ENCODE data around the gene ZNRF4. TPM values are rescaled to one million over a fixed set of nuclear protein-coding genes. Genes with fewer than 3 reads are reported as not detected.

Gene ZNRF4
- total and polyA plus RNA-seq, 10 of the 15 experiments (the other 5 are each of a cell fraction or from before 2014, with no cell fraction given): not detected

- TF ChIP-seq SMAD1 (IDR thresholded peaks at IDR 0.05; ENCODE audit: low read depth, partially characterized antibody) (no peak), CUX1 (IDR thresholded peaks at IDR 0.05; ENCODE audit: insufficient replicate concordance, low read depth, low read length) (no peak), YY1 (IDR thresholded peaks at IDR 0.05; ENCODE audit: low read depth, low read length) (no peak), SIN3A (IDR thresholded peaks at IDR 0.05; ENCODE audit: low read depth, low read length) (no peak), RUNX3 (IDR thresholded peaks at IDR 0.05; ENCODE audit: low read length) (no peak), CTCF (IDR thresholded peaks at IDR 0.05 in 2 of 3, conservative IDR thresholded peaks at IDR 0.05 in 1 of 3; ENCODE audit: control insufficient read depth in 2 of 3, extremely low read depth in 1 of 3, insufficient read depth in 1 of 3, low read depth in 3 of 3, low read length in 3 of 3) (no peak), NRF1 (conservative IDR thresholded peaks at IDR 0.05; ENCODE audit: low read depth, low read length) (no peak), BRCA1 (IDR thresholded peaks at IDR 0.05; ENCODE audit: low read depth, low read length) (no peak), SMAD5 (IDR thresholded peaks at IDR 0.05; ENCODE audit: low read depth) (no peak)
- TF ChIP-seq, protein P1, sequence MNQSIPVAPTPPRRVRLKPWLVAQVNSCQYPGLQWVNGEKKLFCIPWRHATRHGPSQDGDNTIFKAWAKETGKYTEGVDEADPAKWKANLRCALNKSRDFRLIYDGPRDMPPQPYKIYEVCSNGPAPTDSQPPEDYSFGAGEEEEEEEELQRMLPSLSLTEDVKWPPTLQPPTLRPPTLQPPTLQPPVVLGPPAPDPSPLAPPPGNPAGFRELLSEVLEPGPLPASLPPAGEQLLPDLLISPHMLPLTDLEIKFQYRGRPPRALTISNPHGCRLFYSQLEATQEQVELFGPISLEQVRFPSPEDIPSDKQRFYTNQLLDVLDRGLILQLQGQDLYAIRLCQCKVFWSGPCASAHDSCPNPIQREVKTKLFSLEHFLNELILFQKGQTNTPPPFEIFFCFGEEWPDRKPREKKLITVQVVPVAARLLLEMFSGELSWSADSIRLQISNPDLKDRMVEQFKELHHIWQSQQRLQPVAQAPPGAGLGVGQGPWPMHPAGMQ (IDR thresholded peaks at IDR 0.05; ENCODE audit: borderline replicate concordance): no peak
- TF ChIP-seq, protein P2, sequence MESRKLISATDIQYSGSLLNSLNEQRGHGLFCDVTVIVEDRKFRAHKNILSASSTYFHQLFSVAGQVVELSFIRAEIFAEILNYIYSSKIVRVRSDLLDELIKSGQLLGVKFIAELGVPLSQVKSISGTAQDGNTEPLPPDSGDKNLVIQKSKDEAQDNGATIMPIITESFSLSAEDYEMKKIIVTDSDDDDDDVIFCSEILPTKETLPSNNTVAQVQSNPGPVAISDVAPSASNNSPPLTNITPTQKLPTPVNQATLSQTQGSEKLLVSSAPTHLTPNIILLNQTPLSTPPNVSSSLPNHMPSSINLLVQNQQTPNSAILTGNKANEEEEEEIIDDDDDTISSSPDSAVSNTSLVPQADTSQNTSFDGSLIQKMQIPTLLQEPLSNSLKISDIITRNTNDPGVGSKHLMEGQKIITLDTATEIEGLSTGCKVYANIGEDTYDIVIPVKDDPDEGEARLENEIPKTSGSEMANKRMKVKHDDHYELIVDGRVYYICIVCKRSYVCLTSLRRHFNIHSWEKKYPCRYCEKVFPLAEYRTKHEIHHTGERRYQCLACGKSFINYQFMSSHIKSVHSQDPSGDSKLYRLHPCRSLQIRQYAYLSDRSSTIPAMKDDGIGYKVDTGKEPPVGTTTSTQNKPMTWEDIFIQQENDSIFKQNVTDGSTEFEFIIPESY (IDR thresholded peaks at IDR 0.05): no peak
- TF ChIP-seq, protein P3, sequence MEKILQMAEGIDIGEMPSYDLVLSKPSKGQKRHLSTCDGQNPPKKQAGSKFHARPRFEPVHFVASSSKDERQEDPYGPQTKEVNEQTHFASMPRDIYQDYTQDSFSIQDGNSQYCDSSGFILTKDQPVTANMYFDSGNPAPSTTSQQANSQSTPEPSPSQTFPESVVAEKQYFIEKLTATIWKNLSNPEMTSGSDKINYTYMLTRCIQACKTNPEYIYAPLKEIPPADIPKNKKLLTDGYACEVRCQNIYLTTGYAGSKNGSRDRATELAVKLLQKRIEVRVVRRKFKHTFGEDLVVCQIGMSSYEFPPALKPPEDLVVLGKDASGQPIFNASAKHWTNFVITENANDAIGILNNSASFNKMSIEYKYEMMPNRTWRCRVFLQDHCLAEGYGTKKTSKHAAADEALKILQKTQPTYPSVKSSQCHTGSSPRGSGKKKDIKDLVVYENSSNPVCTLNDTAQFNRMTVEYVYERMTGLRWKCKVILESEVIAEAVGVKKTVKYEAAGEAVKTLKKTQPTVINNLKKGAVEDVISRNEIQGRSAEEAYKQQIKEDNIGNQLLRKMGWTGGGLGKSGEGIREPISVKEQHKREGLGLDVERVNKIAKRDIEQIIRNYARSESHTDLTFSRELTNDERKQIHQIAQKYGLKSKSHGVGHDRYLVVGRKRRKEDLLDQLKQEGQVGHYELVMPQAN (conservative IDR thresholded peaks at IDR 0.05): no peak
Observed at GRCh38 chr19:5418677-5419076, 36.5 kb upstream of the ZNRF4 start (continued).

Data from GM12878 (cell line).